ENCODE measurements around the gene FBLN2. TPM values are rescaled to one million over a fixed set of nuclear protein-coding genes. Genes with fewer than 3 reads are reported as not detected.

Gene FBLN2
- total and polyA plus RNA-seq, 4 donors: 1.3 to 9.1 (median 4.3) TPM

GRCh38 chr3:13580256-13581023 is 31.5 kb downstream of the FBLN2 start:
- 79% methylated on average over 20 of the region's 20 CpGs for WGBS
- TF ChIP-seq HNF4G (IDR thresholded peaks at IDR 0.05): no peak
- TF ChIP-seq, protein P1, sequence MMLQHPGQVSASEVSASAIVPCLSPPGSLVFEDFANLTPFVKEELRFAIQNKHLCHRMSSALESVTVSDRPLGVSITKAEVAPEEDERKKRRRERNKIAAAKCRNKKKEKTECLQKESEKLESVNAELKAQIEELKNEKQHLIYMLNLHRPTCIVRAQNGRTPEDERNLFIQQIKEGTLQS (IDR thresholded peaks at IDR 0.05): no peak
- TF ChIP-seq JUND (IDR thresholded peaks at IDR 0.05): no peak
- TF ChIP-seq RXRA (IDR thresholded peaks at IDR 0.05): no peak
- TF ChIP-seq TAF1 (conservative IDR thresholded peaks at IDR 0.05): no peak
- no peak for TF ChIP-seq EGR1 (IDR thresholded peaks at IDR 0.05; ENCODE audit: low read depth in 2 of 2)
- TF ChIP-seq HNF4A (conservative IDR thresholded peaks at IDR 0.05): no peak
- TF ChIP-seq SP1 (IDR thresholded peaks at IDR 0.05): no peak
- TF ChIP-seq, protein P2, sequence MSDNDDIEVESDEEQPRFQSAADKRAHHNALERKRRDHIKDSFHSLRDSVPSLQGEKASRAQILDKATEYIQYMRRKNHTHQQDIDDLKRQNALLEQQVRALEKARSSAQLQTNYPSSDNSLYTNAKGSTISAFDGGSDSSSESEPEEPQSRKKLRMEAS (IDR thresholded peaks at IDR 0.05): no peak
- no peaks in the 10 kb centered on the region for H3K36me3 ChIP-seq (ENCODE audit: control insufficient read depth in 4 of 4, insufficient read depth in 3 of 4, low read depth in 1 of 4, low read length in 3 of 4)
- no peaks in the 10 kb centered on the region for H3K4me1 ChIP-seq (ENCODE audit: control insufficient read depth in 4 of 4, insufficient read depth in 4 of 4, low read length in 3 of 4)
- DNase-seq (ENCODE audit: low spot score): no peak
- H3K27ac ChIP-seq (ENCODE audit: low read depth in 1 of 2, low read length in 2 of 2): no peak overlapping the region
- H3K9ac ChIP-seq (ENCODE audit: low read depth in 1 of 2, low read length in 2 of 2): no peak overlapping the region
- no peak overlapping the region for H3K4me3 ChIP-seq (ENCODE audit: low read depth in 1 of 3, low read length in 3 of 3)
- peaks cover 0 to 2% (median 0%) of the 10 kb centered on the region in 4 donors for H3K27me3 ChIP-seq (ENCODE audit: control insufficient read depth in 4 of 4, insufficient read depth in 4 of 4, low read length in 3 of 4)
- H3K9me3 ChIP-seq (ENCODE audit: control insufficient read depth in 4 of 4, low read length in 3 of 4): no peaks in the 10 kb centered on the region

- no peak overlapping the region for H3K4me3 ChIP-seq (ENCODE audit: low read depth in 1 of 3, low read length in 3 of 3)
- no peaks in the 10 kb centered on the region for H3K9me3 ChIP-seq (ENCODE audit: control insufficient read depth in 4 of 4, low read length in 3 of 4)
- H3K36me3 ChIP-seq (ENCODE audit: control insufficient read depth in 4 of 4, insufficient read depth in 3 of 4, low read depth in 1 of 4, low read length in 3 of 4): no peaks in the 10 kb centered on the region
- DNase-seq (ENCODE audit: low spot score): no peak
- H3K4me1 ChIP-seq (ENCODE audit: control insufficient read depth in 4 of 4, insufficient read depth in 4 of 4, low read length in 3 of 4): no peaks in the 10 kb centered on the region
- no peak for TF ChIP-seq TAF1 (conservative IDR thresholded peaks at IDR 0.05)
- no peak for TF ChIP-seq YY1 (IDR thresholded peaks at IDR 0.05)
- TF ChIP-seq GABPA (IDR thresholded peaks at IDR 0.05 in 1 of 2, conservative IDR thresholded peaks at IDR 0.05 in 1 of 2): no peak
- no peak for TF ChIP-seq RAD21 (IDR thresholded peaks at IDR 0.05)
- TF ChIP-seq FOXA2 (IDR thresholded peaks at IDR 0.05): no peak
- TF ChIP-seq REST (IDR thresholded peaks at IDR 0.05): no peak
- TF ChIP-seq FOXA1 (IDR thresholded peaks at IDR 0.05): no peak
- TF ChIP-seq, protein P3, sequence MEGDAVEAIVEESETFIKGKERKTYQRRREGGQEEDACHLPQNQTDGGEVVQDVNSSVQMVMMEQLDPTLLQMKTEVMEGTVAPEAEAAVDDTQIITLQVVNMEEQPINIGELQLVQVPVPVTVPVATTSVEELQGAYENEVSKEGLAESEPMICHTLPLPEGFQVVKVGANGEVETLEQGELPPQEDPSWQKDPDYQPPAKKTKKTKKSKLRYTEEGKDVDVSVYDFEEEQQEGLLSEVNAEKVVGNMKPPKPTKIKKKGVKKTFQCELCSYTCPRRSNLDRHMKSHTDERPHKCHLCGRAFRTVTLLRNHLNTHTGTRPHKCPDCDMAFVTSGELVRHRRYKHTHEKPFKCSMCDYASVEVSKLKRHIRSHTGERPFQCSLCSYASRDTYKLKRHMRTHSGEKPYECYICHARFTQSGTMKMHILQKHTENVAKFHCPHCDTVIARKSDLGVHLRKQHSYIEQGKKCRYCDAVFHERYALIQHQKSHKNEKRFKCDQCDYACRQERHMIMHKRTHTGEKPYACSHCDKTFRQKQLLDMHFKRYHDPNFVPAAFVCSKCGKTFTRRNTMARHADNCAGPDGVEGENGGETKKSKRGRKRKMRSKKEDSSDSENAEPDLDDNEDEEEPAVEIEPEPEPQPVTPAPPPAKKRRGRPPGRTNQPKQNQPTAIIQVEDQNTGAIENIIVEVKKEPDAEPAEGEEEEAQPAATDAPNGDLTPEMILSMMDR (IDR thresholded peaks at IDR 0.05; ENCODE audit: low read depth, low read length, missing input control): no peak
- TF ChIP-seq SP1 (IDR thresholded peaks at IDR 0.05): no peak
- no peak for TF ChIP-seq EGR1 (IDR thresholded peaks at IDR 0.05; ENCODE audit: low read depth in 2 of 2)
- 69% methylated on average over 21 of the region's 21 CpGs for WGBS
- H3K9ac ChIP-seq (ENCODE audit: low read depth in 1 of 2, low read length in 2 of 2): no peak overlapping the region
- H3K27ac ChIP-seq (ENCODE audit: low read depth in 1 of 2, low read length in 2 of 2): no peak overlapping the region
- H3K27me3 ChIP-seq (ENCODE audit: control insufficient read depth in 4 of 4, insufficient read depth in 4 of 4, low read length in 3 of 4): peaks cover 0 to 2% (median 0%) of the 10 kb centered on the region in 4 donors
Measured at GRCh38 chr3:13581485-13582365, 32.8 kb downstream of the FBLN2 start.
